Fibroblast of lung (primary cell): Measurements from ENCODE around the gene CFD. TPM values are rescaled to one million over a fixed set of nuclear protein-coding genes. Genes with fewer than 3 reads are reported as not detected.
"Not testable (repeated sequence)": the region's sequence is repeated elsewhere in the genome, so short reads cannot be mapped to it uniquely, and the experiment has no call there.

Source experiments
- DNase-seq, 2 donors: peaks; one replicate each; pipeline versions ENCODE4 v3.0.0 to v3.0.0-alpha.2; 2010; ENCODE audit warnings: low read depth in 2 of 2
- H2AFZ ChIP-seq: 2 replicates; pipeline ENCODE4 v1.5.1; 2012; ENCODE audit warnings: low read length, control low read depth, inconsistent platforms
- H3K27ac ChIP-seq: 2 replicates; pipeline ENCODE4 v1.5.1; 2011; ENCODE audit warnings: low read length, control low read depth; ENCODE audit not compliant: insufficient read depth
- H3K27me3 ChIP-seq: 2 replicates; pipeline ENCODE4 v1.5.1; 2011; ENCODE audit warnings: mild to moderate bottlenecking, low read length; ENCODE audit not compliant: control insufficient read depth, insufficient read depth
- H3K36me3 ChIP-seq: 2 replicates; pipeline ENCODE4 v1.5.1; 2011; ENCODE audit warnings: low read length; ENCODE audit not compliant: control insufficient read depth, insufficient read depth
- H3K4me1 ChIP-seq: 2 replicates; pipeline ENCODE4 v1.5.1; 2011; ENCODE audit warnings: low read length; ENCODE audit not compliant: control insufficient read depth, insufficient read depth; ENCODE audit errors: extremely low read depth
- H3K4me2 ChIP-seq: 2 replicates; pipeline ENCODE4 v1.5.1; 2011; ENCODE audit warnings: low read length, control low read depth; ENCODE audit not compliant: insufficient read depth; ENCODE audit errors: extremely low read depth
- H3K4me3 ChIP-seq, 4 experiments: fragments of 200-600 bp in 1 of 4; sonication (generic) in 1 of 4; replicated peaks in 1 of 4; 2 replicates each; pipeline ENCODE4 v1.5.1; 2011 to 2016; ENCODE audit warnings: low read length in 4 of 4, low read depth in 3 of 4, mild to moderate bottlenecking in 3 of 4, control low read depth in 2 of 4, inconsistent platforms in 1 of 4, mixed read lengths in 1 of 4; ENCODE audit not compliant: insufficient read depth in 1 of 4; ENCODE audit errors: control extremely low read depth in 1 of 4
- H3K79me2 ChIP-seq: 2 replicates; pipeline ENCODE4 v1.5.1; 2012; ENCODE audit warnings: mild to moderate bottlenecking, low read length, inconsistent platforms; ENCODE audit not compliant: control insufficient read depth, insufficient read depth
- H3K9ac ChIP-seq: 2 replicates; pipeline ENCODE4 v1.5.1; 2011; ENCODE audit warnings: mild to moderate bottlenecking, low read length, control low read depth; ENCODE audit not compliant: insufficient read depth
- H3K9me3 ChIP-seq: 2 replicates; pipeline ENCODE4 v1.5.1; 2012; ENCODE audit warnings: low read depth, low read length; ENCODE audit not compliant: control insufficient read depth, insufficient read depth
- H4K20me1 ChIP-seq: 2 replicates; pipeline ENCODE4 v1.5.1; 2011; ENCODE audit warnings: low read length; ENCODE audit not compliant: control insufficient read depth, insufficient read depth; ENCODE audit errors: extremely low read depth
- CTCF ChIP-seq, 2 donors: IDR thresholded peaks in 1 of 2; conservative IDR thresholded peaks in 1 of 2; 1 replicate in 1 of 2; 2 replicates in 1 of 2; pipeline ENCODE4 v1.5.1; 2011 to 2012; ENCODE audit warnings: low read length in 2 of 2, control low read depth in 1 of 2, inconsistent platforms in 1 of 2, low read depth in 1 of 2, mild to moderate bottlenecking in 1 of 2
- EZH2 ChIP-seq: IDR thresholded peaks from 2 replicates; pipeline ENCODE4 v1.5.1; 2012; ENCODE audit warnings: low read length, control low read depth, mild to moderate bottlenecking; ENCODE audit errors: missing control alignments
- polyA plus RNA-seq, 2 donors: library from polyadenylated mRNA; depleted of rRNA in 1 of 2; stranded (reverse) in 1 of 2; unstranded in 1 of 2; fragments of >200 nt; gene quantifications; 2 replicates each; pipeline ENCODE4 v1.2.1, GENCODE V29; 2011 to 2012; ENCODE audit warnings: missing spikeins in 1 of 2
- total RNA-seq: library from RNA; depleted of rRNA; stranded (reverse); fragments of >200 nt; gene quantifications from 2 replicates; pipeline ENCODE4 v1.2.1, GENCODE V29; 2014

Gene CFD
- total and polyA plus RNA-seq, 2 donors (not counting 1 experiment from before 2014, with no cell fraction given) = 1.00 to 18.8 TPM

- H3K4me1 ChIP-seq = no peaks in the 10 kb centered on the region
- H4K20me1 ChIP-seq = no peaks in the 10 kb centered on the region
- DNase-seq = no peak
- no peaks in the 10 kb centered on the region for H3K9me3 ChIP-seq
- H3K79me2 ChIP-seq = peaks cover 14% of the 10 kb centered on the region
- no peak overlapping the region for H3K4me3 ChIP-seq
- peaks cover 31% of the 10 kb centered on the region for H3K36me3 ChIP-seq
- H3K27ac ChIP-seq = no peak overlapping the region
- H3K9ac ChIP-seq = no peak overlapping the region
- no peaks in the 10 kb centered on the region for H3K27me3 ChIP-seq
- TF ChIP-seq EZH2 = no peak
- TF ChIP-seq CTCF (conservative IDR thresholded peaks at IDR 0.05 in 1 of 2, IDR thresholded peaks at IDR 0.05 in 1 of 2; ENCODE audit: low read depth in 1 of 2, low read length in 2 of 2) = no peak
- no peak overlapping the region for H2AFZ ChIP-seq
- no peak overlapping the region for H3K4me2 ChIP-seq
Measured at GRCh38 chr19:888581-889385, 29.3 kb downstream of the CFD start.

- Histone ChIP-seq H3K9ac (no peak overlapping the region), H4K20me1 (no peaks in the 10 kb centered on the region), H3K27me3 (no peaks in the 10 kb centered on the region), H3K4me3 (no peak overlapping the region), H3K9me3 (no peaks in the 10 kb centered on the region), H3K4me1 (no peaks in the 10 kb centered on the region), H2AFZ (no peak overlapping the region), H3K36me3 (peaks cover 29% of the 10 kb centered on the region), H3K4me2 (no peak overlapping the region), H3K79me2 (peaks cover 14% of the 10 kb centered on the region), H3K27ac (no peak overlapping the region)
- no peak for DNase-seq
- TF ChIP-seq EZH2 = no peak
- TF ChIP-seq CTCF (conservative IDR thresholded peaks at IDR 0.05 in 1 of 2, IDR thresholded peaks at IDR 0.05 in 1 of 2; ENCODE audit: low read depth in 1 of 2, low read length in 2 of 2) = no peak
Measured at GRCh38 chr19:889662-890295, 30.3 kb downstream of the CFD start.

- no peaks in the 10 kb centered on the region for H3K27me3 ChIP-seq
- no peak overlapping the region for H2AFZ ChIP-seq
- DNase-seq = no peak
- TF ChIP-seq EZH2 (no peak), CTCF (conservative IDR thresholded peaks at IDR 0.05 in 1 of 2, IDR thresholded peaks at IDR 0.05 in 1 of 2; ENCODE audit: low read depth in 1 of 2, low read length in 2 of 2) (no peak)
- H3K9ac ChIP-seq = no peak overlapping the region
- H4K20me1 ChIP-seq = no peaks in the 10 kb centered on the region
- no peaks in the 10 kb centered on the region for H3K9me3 ChIP-seq
- H3K4me2 ChIP-seq = no peak overlapping the region
- peaks cover 24% of the 10 kb centered on the region for H3K36me3 ChIP-seq
- no peaks in the 10 kb centered on the region for H3K4me1 ChIP-seq
- no peak overlapping the region for H3K27ac ChIP-seq
- no peak overlapping the region for H3K4me3 ChIP-seq
- peaks cover 14% of the 10 kb centered on the region for H3K79me2 ChIP-seq
Measured at GRCh38 chr19:890831-891230, 31.4 kb downstream of the CFD start.

- H4K20me1 ChIP-seq, H3K27me3 ChIP-seq, H3K9me3 ChIP-seq, H3K4me1 ChIP-seq, DNase-seq, H2AFZ ChIP-seq: not testable (repeated sequence)
- peak overlapping the region; percentile 53 for H3K9ac ChIP-seq
- peak overlapping the region; percentile 67 to 85 (median 78) for H3K4me3 ChIP-seq
- H3K79me2 ChIP-seq = peaks cover 14% of the 10 kb centered on the region
- peaks cover 17% of the 10 kb centered on the region for H3K36me3 ChIP-seq
- H3K4me2 ChIP-seq = peak overlapping the region; percentile 59
- H3K27ac ChIP-seq = peak overlapping the region; percentile 44
Measured at GRCh38 chr19:891421-892200, 32.1 kb downstream of the CFD start.
